GM19099 (cell line): ENCODE results near the gene NTRK1.

Experiments used
- POLR2A ChIP-seq: IDR thresholded peaks from 3 replicates; pipeline ENCODE4 v1.6.1; 2011; ENCODE audit warnings: low read depth; ENCODE audit not compliant: insufficient read length; ENCODE audit errors: extremely low read depth

The NTRK1 gene

GRCh38 chr1:156930483-156930882 is 69.8 kb downstream of the NTRK1 start:
- TF ChIP-seq POLR2A: no peak
